Osteoblast (primary cell): ENCODE measurements around the gene OTUD1. TPM values are rescaled to one million over a fixed set of nuclear protein-coding genes. Genes with fewer than 3 reads are reported as not detected.

Source experiments
- DNase-seq: peaks from one replicate; pipeline ENCODE4 v3.0.0; 2011; ENCODE audit warnings: low spot score, mixed read lengths; ENCODE audit not compliant: insufficient read length; ENCODE audit errors: missing footprints
- H2AFZ ChIP-seq: 2 replicates; pipeline ENCODE4 v1.6.0; 2011; ENCODE audit warnings: mild to moderate bottlenecking, low read length
- H3K27ac ChIP-seq: 2 replicates; pipeline ENCODE4 v1.5.1; 2011; ENCODE audit warnings: mild to moderate bottlenecking, low read depth, low read length, moderate library complexity
- H3K27me3 ChIP-seq: 2 replicates; pipeline ENCODE4 v1.6.0; 2012; ENCODE audit warnings: mild to moderate bottlenecking, control low read depth, inconsistent platforms, low read length, moderate library complexity; ENCODE audit not compliant: insufficient read depth
- H3K36me3 ChIP-seq: 2 replicates; pipeline ENCODE4 v1.5.1; 2011; ENCODE audit warnings: mild to moderate bottlenecking, low read length, control low read depth, moderate library complexity; ENCODE audit not compliant: insufficient read depth
- H3K4me1 ChIP-seq: 2 replicates; pipeline ENCODE4 v1.5.1; 2011; ENCODE audit warnings: mild to moderate bottlenecking, low read length, control low read depth, moderate library complexity; ENCODE audit not compliant: insufficient read depth
- H3K4me2 ChIP-seq: 2 replicates; pipeline ENCODE4 v1.6.0; 2011; ENCODE audit warnings: mild to moderate bottlenecking, low read length; ENCODE audit not compliant: insufficient read depth
- H3K4me3 ChIP-seq: fragments of 200-600 bp; sonication (generic); 3 replicates; pipeline ENCODE4 v1.5.1; 2012; ENCODE audit warnings: mild to moderate bottlenecking, low read length, inconsistent platforms; ENCODE audit not compliant: insufficient read depth
- H3K79me2 ChIP-seq: 2 replicates; pipeline ENCODE4 v1.6.0; 2012; ENCODE audit warnings: mild to moderate bottlenecking, low read length, control low read depth, inconsistent platforms; ENCODE audit not compliant: insufficient read depth
- H3K9me3 ChIP-seq: 2 replicates; pipeline ENCODE4 v1.5.1; 2011; ENCODE audit warnings: low read depth, low read length, control low read depth
- H4K20me1 ChIP-seq: 2 replicates; pipeline ENCODE4 v1.6.0; 2012; ENCODE audit warnings: mild to moderate bottlenecking, low read length, control low read depth; ENCODE audit not compliant: insufficient read depth
- CTCF ChIP-seq: IDR thresholded peaks from 2 replicates; pipeline ENCODE4 v1.5.1; 2011; ENCODE audit warnings: mild to moderate bottlenecking, low read depth, low read length, moderate library complexity; ENCODE audit errors: extremely low read depth
- total RNA-seq: library from RNA; depleted of rRNA; stranded (reverse); fragments of >200 nt; gene quantifications from 2 replicates; pipeline ENCODE4 v1.2.3, GENCODE V29; 2012

The OTUD1 gene
- total RNA-seq, 1 donor, result 9.8 TPM

GRCh38 chr10:23403278-23403677, 35.6 kb upstream of the OTUD1 start:
- DNase-seq, result no peak
- H3K36me3 ChIP-seq, result no peaks in the 10 kb centered on the region
- no peaks in the 10 kb centered on the region for H4K20me1 ChIP-seq
- H3K4me2 ChIP-seq, result no peak overlapping the region
- no peaks in the 10 kb centered on the region for H3K9me3 ChIP-seq
- no peak for TF ChIP-seq CTCF
- H3K79me2 ChIP-seq, result no peaks in the 10 kb centered on the region
- H2AFZ ChIP-seq, result no peak overlapping the region
- H3K27me3 ChIP-seq, result no peaks in the 10 kb centered on the region
- H3K4me1 ChIP-seq, result peaks cover 6% of the 10 kb centered on the region
- H3K27ac ChIP-seq, result no peak overlapping the region
- H3K4me3 ChIP-seq, result no peak overlapping the region

GRCh38 chr10:23403719-23404118, 35.2 kb upstream of the OTUD1 start:
- Histone ChIP-seq H3K9me3 (no peaks in the 10 kb centered on the region), H3K36me3 (no peaks in the 10 kb centered on the region), H2AFZ (no peak overlapping the region), H3K4me1 (peaks cover 6% of the 10 kb centered on the region), H4K20me1 (no peaks in the 10 kb centered on the region), H3K79me2 (no peaks in the 10 kb centered on the region), H3K27me3 (no peaks in the 10 kb centered on the region), H3K4me3 (no peak overlapping the region), H3K4me2 (no peak overlapping the region), H3K27ac (no peak overlapping the region)
- no peak for TF ChIP-seq CTCF
- DNase-seq, result no peak

- no peak for TF ChIP-seq CTCF
- no peaks in the 10 kb centered on the region for H3K36me3 ChIP-seq
- no peaks in the 10 kb centered on the region for H4K20me1 ChIP-seq
- H2AFZ ChIP-seq, result no peak overlapping the region
- H3K27ac ChIP-seq, result no peak overlapping the region
- no peaks in the 10 kb centered on the region for H3K9me3 ChIP-seq
- H3K4me1 ChIP-seq, result peaks cover 3% of the 10 kb centered on the region
- H3K4me3 ChIP-seq, result no peak overlapping the region
- no peak for DNase-seq
- H3K27me3 ChIP-seq, result no peaks in the 10 kb centered on the region
- no peak overlapping the region for H3K4me2 ChIP-seq
- H3K79me2 ChIP-seq, result no peaks in the 10 kb centered on the region
These were observed 34.4 kb upstream of the OTUD1 start for GRCh38 chr10:23404461-23404980.

- Histone ChIP-seq H3K4me1 (no peaks in the 10 kb centered on the region), H3K27me3 (no peaks in the 10 kb centered on the region), H3K79me2 (no peaks in the 10 kb centered on the region), H3K9me3 (no peaks in the 10 kb centered on the region), H3K4me2 (no peak overlapping the region), H3K36me3 (no peaks in the 10 kb centered on the region), H3K27ac (no peak overlapping the region), H4K20me1 (no peaks in the 10 kb centered on the region), H2AFZ (no peak overlapping the region), H3K4me3 (no peak overlapping the region)
- DNase-seq, result no peak
- no peak for TF ChIP-seq CTCF
These were observed 33.3 kb upstream of the OTUD1 start for GRCh38 chr10:23405540-23405939.
